Activated CD8-positive, alpha-beta T cell treated with anti-CD3 and anti-CD28 coated beads for 36 hours (primary cell): Measurements from ENCODE around the gene OXSR1. TPM values are rescaled to one million over a fixed set of nuclear protein-coding genes. Genes with fewer than 3 reads are reported as not detected.
A peak's percentile ranks its signal among the peaks of the same experiment; 100 is the strongest.

Source experiments
- ATAC-seq: fragments of 200-7000 bp; cut with Tn5 transposase; one replicate; pipeline ENCODE4 v1.10.0; 2021; ENCODE audit warnings: mild to moderate bottlenecking, moderate library complexity
- CTCF ChIA-PET: fragments of 350-600 bp; sonication (Branson Sonifier 250); formaldehyde crosslinking; loops from one replicate; lab custom pipeline; 2021; ENCODE audit warnings: antibody characterized with exemption; lab: Charles Lee
- POLR2A ChIA-PET: fragments of 350-600 bp; sonication (Branson Sonifier 250); formaldehyde crosslinking; loops from one replicate; lab custom pipeline; 2021; ENCODE audit warnings: antibody characterized with exemption; lab: Charles Lee
- DNase-seq: peaks from one replicate; pipeline ENCODE4 v3.0.0-alpha.2; 2020
- H3K27ac Mint-ChIP-seq: one replicate; pipeline ENCODE4 v1.8.0; 2021; ENCODE audit warnings: mild to moderate bottlenecking, mixed read lengths
- H3K27me3 Mint-ChIP-seq: one replicate; pipeline ENCODE4 v1.8.0; 2021; ENCODE audit warnings: mixed read lengths
- H3K36me3 Mint-ChIP-seq: one replicate; pipeline ENCODE4 v1.8.0; 2021; ENCODE audit warnings: low read depth, mixed read lengths
- H3K4me1 Mint-ChIP-seq: one replicate; pipeline ENCODE4 v1.8.0; 2021; ENCODE audit warnings: low read depth, mixed read lengths
- H3K4me3 Mint-ChIP-seq: one replicate; pipeline ENCODE4 v1.8.0; 2021; ENCODE audit warnings: mild to moderate bottlenecking, moderate library complexity, mixed read lengths
- H3K9me3 Mint-ChIP-seq: one replicate; pipeline ENCODE4 v1.8.0; 2021; ENCODE audit warnings: mixed read lengths
- intact Hi-C: fragments of 100-400 bp; cut with micrococcal nuclease; formaldehyde crosslinking; loops from one replicate; pipeline ENCODE4 v1.10.0; 2022
- total RNA-seq, 2 experiments: library from RNA; stranded (reverse); gene quantifications; one replicate each; pipeline ENCODE4 v1.2.3, GENCODE V29; 2021
- TF ChIP-seq, protein P1 (sequence below): fragments of 200-600 bp; IDR thresholded peaks from one replicate; pipeline ENCODE4 v1.8.0; 2022; ENCODE audit warnings: antibody characterized with exemption, mild to moderate bottlenecking

Gene OXSR1
- total RNA-seq, 2 experiments from 2014 or later = 56.5 to 57.9 TPM

- ChIA-PET POLR2A (interaction anchor here (0.7 to 2.4 kb wide), 3 partner anchors 22 to 64 kb away, joined by 3 to 17 read pairs (median 7); partner anchors contain the start of gene OXSR1), CTCF (interaction anchor here (2.7 kb wide), 1 partner anchor 22 kb away, joined by 18 read pairs; the partner anchor contains the start of gene OXSR1)
- no peaks in the 10 kb centered on the region for H3K27me3 Mint-ChIP-seq
- peaks cover 30% of the 10 kb centered on the region for H3K4me1 Mint-ChIP-seq
- peak overlapping the region; percentile 28 for H3K27ac Mint-ChIP-seq
- ATAC-seq = no peak
- peaks cover 22% of the 10 kb centered on the region for H3K36me3 Mint-ChIP-seq
- no peak for DNase-seq
- intact Hi-C loops = no loop called here
- TF ChIP-seq, protein P1, sequence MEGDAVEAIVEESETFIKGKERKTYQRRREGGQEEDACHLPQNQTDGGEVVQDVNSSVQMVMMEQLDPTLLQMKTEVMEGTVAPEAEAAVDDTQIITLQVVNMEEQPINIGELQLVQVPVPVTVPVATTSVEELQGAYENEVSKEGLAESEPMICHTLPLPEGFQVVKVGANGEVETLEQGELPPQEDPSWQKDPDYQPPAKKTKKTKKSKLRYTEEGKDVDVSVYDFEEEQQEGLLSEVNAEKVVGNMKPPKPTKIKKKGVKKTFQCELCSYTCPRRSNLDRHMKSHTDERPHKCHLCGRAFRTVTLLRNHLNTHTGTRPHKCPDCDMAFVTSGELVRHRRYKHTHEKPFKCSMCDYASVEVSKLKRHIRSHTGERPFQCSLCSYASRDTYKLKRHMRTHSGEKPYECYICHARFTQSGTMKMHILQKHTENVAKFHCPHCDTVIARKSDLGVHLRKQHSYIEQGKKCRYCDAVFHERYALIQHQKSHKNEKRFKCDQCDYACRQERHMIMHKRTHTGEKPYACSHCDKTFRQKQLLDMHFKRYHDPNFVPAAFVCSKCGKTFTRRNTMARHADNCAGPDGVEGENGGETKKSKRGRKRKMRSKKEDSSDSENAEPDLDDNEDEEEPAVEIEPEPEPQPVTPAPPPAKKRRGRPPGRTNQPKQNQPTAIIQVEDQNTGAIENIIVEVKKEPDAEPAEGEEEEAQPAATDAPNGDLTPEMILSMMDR = no peak
- no peak overlapping the region for H3K4me3 Mint-ChIP-seq
- H3K9me3 Mint-ChIP-seq = peaks cover 11% of the 10 kb centered on the region
Measured at GRCh38 chr3:38141952-38142273, 23.4 kb upstream of the OXSR1 start.

DNA sequence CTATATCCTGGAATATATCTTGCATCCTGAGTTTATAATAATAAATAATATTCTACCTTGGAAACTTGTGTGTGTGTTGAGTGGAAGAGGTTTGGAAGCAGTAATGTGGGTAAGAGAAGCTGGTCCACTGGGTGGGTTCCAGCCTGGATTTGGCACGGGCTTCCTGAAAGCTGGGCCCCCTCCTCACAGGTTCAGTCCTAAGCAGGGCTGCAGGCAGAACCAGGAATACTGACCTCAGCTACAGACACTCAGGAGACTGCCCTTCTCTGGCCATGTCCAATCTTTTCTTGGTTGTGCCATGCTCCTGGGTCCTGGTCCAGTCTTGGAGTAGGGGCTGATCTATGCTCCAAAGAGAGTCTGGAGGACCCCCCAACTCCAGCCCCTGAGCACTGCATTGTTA, 22.4 kb upstream of the OXSR1 start:
- no peak for DNase-seq
- intact Hi-C loops = no loop called here
- H3K4me3 Mint-ChIP-seq = no peak overlapping the region

GRCh38 chr3:38143511-38143910, 21.8 kb upstream of the OXSR1 start:
- ChIA-PET CTCF (interaction anchor here (1.6 to 2.7 kb wide), 2 partner anchors 10 to 20 kb away, joined by 5 to 18 read pairs; partner anchors contain the start of gene OXSR1), POLR2A (interaction anchor here (0.5 to 2.4 kb wide), 4 partner anchors 10 to 353 kb away, joined by 3 to 17 read pairs (median 6); partner anchors contain the start of gene OXSR1)
- Mint-ChIP-seq H3K36me3 (peaks cover 20% of the 10 kb centered on the region), H3K27me3 (no peaks in the 10 kb centered on the region), H3K27ac (no peak overlapping the region), H3K4me3 (no peak overlapping the region), H3K9me3 (peaks cover 19% of the 10 kb centered on the region), H3K4me1 (peaks cover 26% of the 10 kb centered on the region)
- TF ChIP-seq, protein P1 = no peak
- no peak for DNase-seq
- intact Hi-C loops = no loop called here
- no peak for ATAC-seq

More for the DNA sequence above, 22.4 kb upstream of the OXSR1 start:
- no peaks in the 10 kb centered on the region for H3K27me3 Mint-ChIP-seq
- peaks cover 19% of the 10 kb centered on the region for H3K9me3 Mint-ChIP-seq
- ChIA-PET POLR2A (interaction anchor here (0.5 to 2.4 kb wide), 4 partner anchors 11 to 354 kb away, joined by 3 to 17 read pairs (median 6); partner anchors contain the start of gene OXSR1), CTCF (interaction anchor here (1.6 to 2.7 kb wide), 2 partner anchors 10 to 21 kb away, joined by 5 to 18 read pairs; partner anchors contain the start of gene OXSR1)
- TF ChIP-seq, protein P1 = no peak
- peaks cover 27% of the 10 kb centered on the region for H3K4me1 Mint-ChIP-seq
- H3K27ac Mint-ChIP-seq = no peak overlapping the region
- H3K36me3 Mint-ChIP-seq = peaks cover 20% of the 10 kb centered on the region
- ATAC-seq = no peak

- no peak for ATAC-seq
- POLR2A ChIA-PET = no interaction called here
- CTCF ChIA-PET = no interaction called here
- Mint-ChIP-seq H3K36me3 (peaks cover 8% of the 10 kb centered on the region), H3K27ac (no peak overlapping the region), H3K4me3 (no peak overlapping the region), H3K4me1 (peaks cover 20% of the 10 kb centered on the region), H3K27me3 (no peaks in the 10 kb centered on the region), H3K9me3 (peaks cover 19% of the 10 kb centered on the region)
- intact Hi-C loops = no loop called here
- TF ChIP-seq, protein P1 = no peak
- no peak for DNase-seq
Measured at GRCh38 chr3:38146504-38146903, 18.8 kb upstream of the OXSR1 start.

- ChIA-PET CTCF (interaction anchor here (1.5 kb wide), 1 partner anchor 16 kb away, joined by 8 read pairs; no protein-coding TSS in a partner anchor), POLR2A (no interaction called here)
- Mint-ChIP-seq H3K27me3 (no peaks in the 10 kb centered on the region), H3K9me3 (peaks cover 19% of the 10 kb centered on the region), H3K4me1 (peaks cover 26% of the 10 kb centered on the region), H3K36me3 (peaks cover 1% of the 10 kb centered on the region), H3K4me3 (no peak overlapping the region), H3K27ac (no peak overlapping the region)
- no peak for DNase-seq
- ATAC-seq = no peak
- TF ChIP-seq, protein P1 = no peak
- intact Hi-C loops = no loop called here
Measured at GRCh38 chr3:38147421-38147820, 17.9 kb upstream of the OXSR1 start.
